MV-4-11 (cell line): ENCODE measurements around the gene GET4.

Source experiments
- DNase-seq: peaks from one replicate; lab custom pipeline; 2025; lab: John Stamatoyannopoulos, UW

The GET4 gene

DNA sequence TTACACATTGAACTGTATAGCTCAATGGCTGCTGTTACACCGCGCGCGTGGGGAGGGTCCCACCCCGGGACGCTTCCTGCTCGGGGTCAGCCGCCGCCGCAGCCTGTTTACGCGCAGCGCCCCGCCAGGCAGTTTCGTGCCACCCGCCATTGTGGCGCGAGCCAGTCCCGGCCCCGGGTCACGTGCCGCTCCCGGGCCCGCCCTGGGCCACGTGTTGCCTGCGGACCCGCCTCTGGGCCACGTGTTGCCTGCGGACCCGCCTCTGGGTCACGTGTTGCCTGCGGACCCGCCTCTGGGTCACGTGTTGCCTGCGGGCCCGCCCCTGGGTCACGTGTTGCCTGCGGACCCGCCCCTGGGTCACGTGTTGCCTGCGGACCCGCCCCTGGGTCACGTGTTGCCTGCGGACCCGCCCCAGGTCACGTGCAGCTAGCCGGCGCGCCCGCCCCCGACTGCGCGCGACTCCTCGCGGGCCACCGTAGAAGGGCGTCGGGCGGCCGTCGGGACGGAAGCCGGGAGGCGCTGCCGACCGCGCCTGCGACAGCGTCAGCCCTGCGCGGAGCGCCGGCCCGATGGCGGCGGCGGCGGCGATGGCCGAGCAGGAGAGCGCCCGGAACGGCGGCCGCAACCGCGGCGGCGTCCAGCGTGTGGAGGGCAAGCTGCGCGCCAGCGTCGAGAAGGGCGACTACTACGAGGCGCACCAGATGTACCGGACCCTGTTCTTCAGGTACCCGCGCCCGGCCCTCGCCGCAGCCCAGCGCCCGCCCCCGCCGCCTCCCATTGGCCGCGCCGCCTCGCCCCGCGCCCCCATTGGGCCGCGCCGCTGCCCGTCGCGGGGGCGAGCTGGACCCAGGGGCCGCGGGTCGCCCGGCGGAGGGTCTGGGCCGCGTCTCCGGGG is at the start of gene GET4:
GET4 (plus strand) TSS at position 478 of the 895 bp plus-strand sequence; CDS start at position 570, 92 bp downstream.
- peak; percentile 89 for DNase-seq

DNA sequence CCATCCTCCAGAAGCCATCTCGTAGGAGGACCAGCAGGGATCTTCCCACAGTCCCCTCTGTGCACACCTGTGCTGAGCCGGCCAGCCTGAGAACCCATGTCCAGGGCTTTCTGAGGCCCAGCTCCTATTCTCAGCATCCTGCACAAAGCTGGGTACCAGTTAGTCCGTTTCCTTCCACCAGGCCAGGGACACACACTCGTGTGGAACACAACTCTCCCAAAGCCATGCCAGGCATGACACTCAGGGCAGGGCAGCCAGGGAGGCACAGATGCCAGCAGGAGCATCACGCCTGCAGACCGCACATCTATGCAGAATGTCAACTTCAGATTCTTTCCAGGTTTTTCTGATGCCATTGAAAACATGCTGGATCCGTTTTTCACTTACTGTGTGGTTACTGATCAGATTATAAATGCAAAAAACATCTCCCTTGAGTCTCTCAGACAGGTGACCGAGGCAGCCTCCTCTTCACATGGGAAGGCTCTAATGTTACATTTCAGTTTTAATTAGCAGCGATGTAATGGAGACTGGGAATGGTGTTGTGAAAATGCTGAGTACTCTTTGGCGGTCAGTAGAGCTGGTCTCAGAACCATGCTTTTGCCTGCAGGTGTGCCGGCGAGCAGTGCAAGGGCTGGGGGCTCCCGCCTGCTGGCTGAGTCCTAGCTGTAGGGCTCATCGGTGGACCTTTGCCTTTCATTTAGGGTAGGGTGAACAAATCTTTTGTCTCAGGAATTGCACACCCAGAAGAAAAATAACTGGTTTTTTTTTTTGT is 47.4 kb upstream of the GET4 start:
- DNase-seq, result no peak

DNA sequence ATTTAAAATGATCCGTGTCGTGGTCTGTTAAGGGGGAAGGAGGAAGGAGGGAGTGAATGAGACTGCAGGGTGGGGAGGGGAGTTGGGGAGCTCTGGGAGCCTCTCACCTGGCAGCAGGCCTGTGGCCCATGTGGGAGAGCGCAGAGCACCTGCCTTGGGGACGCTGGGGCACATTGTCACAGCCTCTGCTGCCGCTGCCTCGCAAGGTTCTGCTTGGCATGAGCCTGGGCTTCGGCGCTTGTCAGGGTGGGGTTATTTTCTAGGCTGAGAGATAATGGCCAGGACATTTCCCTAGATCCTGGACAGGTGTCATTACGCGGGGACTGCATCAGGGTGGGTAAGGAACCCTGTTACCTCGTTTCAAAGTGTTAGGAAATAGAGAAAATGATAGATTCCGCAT is 46.3 kb upstream of the GET4 start:
- DNase-seq, result no peak

DNA sequence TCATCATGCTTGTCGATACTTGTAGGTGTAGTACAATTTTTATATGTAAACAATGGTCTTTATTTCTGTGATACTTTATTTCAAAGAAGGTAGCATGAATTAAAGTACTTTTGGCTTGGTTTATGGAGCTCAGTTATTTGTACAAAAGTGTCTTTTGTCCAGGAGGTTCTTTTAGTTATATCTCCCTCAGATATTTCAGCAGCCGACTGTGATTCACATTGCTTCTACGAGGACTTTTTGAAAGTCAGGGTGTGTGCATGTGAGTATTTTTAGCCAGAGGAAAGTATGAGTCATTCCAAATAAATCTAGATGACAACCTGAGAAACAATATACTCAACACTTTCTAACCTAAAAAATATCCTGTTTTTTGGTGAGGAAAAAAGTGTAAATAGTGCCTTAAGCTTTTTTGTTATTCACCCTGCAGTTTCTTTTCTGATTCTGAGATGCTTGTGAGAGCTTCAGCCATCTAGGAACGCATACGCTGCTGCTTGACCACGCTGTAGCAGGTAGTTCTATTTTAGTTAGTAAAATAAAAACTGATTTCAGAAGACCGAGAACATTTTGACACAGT is 44.7 kb upstream of the GET4 start:
- peak; percentile 70 for DNase-seq

GRCh38 chr7:832167-832967 is 44.0 kb upstream of the GET4 start, which contains the start of gene SUN1:
Gene SUN1, plus strand, starts transcription at chr7:832476. Its CDS starts 49 bp downstream, at chr7:832525.
- no peak for DNase-seq

- DNase-seq, result no peak
Observed at GRCh38 chr7:832968-833424, 43.4 kb upstream of the GET4 start.

DNA sequence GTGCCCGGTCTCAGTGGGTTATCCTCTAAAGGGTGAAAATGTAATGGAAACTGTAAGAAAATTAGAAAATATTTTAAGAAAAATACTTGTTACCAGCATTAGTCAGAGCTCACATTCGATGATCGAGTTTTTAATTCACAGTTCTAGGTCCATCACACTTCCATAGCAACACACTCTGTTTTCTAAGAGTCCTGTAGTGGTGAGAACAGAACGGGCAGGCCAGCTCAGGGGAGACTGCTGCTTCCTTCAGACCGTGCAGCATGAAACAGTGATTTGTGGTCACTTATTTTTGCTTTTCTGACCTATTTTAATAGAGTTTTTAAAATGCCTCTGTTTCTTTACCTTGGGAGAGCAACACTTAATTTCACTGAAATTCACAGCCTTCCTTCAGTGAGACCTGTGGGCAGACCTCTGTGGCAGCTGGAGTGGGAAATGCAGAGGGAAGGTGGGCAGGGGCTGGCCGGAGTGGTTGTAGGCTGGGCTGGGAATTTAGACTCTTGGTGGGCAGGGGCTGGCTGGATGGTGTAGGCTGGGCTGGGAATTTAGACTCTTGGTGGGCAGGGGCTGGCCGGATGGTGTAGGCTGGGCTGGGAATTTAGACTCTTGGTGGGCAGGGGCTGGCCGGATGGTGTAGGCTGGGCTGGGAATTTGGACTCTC is 42.6 kb upstream of the GET4 start:
- no peak for DNase-seq

DNA sequence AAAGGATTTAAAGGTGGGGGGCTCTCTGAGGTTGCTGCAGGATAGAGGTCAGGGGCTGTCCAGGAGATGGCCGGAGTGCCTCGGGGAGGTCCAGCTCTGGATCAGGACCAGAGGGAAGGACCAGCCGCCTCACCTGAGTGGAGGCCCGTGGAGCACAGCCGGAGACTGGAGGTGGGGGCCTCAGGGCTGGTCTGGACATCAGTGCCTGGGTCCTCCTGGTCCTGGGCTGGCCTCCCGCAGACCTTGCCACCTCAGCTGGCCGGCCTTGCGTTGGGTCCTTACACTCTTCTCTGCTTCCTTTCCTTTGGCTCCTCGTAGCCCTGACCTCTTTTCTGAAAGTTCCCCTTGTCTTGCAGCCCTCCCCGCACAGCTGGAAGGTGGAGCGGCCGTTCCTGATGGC is 42.1 kb upstream of the GET4 start:
- DNase-seq, result no peak

DNA sequence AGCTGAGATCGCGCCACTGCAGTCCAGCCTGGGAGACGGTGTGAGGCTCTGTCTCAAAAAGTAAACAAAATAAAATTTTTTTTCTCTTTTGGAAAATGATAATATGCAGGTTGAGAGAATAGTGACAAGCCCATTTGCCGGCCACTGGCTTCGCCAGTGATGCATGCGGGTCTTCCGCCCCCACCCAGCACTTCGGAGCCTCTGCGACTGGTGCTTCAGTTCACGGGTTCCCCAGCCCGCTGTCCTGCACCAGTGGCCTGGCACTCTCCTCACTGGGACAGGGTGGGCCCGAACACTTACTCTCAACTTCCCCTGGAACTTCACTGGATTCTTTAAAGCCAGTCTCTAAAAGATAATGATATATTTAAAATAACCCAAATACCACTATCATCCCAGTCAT is 41.3 kb upstream of the GET4 start:
- no peak for DNase-seq

DNA sequence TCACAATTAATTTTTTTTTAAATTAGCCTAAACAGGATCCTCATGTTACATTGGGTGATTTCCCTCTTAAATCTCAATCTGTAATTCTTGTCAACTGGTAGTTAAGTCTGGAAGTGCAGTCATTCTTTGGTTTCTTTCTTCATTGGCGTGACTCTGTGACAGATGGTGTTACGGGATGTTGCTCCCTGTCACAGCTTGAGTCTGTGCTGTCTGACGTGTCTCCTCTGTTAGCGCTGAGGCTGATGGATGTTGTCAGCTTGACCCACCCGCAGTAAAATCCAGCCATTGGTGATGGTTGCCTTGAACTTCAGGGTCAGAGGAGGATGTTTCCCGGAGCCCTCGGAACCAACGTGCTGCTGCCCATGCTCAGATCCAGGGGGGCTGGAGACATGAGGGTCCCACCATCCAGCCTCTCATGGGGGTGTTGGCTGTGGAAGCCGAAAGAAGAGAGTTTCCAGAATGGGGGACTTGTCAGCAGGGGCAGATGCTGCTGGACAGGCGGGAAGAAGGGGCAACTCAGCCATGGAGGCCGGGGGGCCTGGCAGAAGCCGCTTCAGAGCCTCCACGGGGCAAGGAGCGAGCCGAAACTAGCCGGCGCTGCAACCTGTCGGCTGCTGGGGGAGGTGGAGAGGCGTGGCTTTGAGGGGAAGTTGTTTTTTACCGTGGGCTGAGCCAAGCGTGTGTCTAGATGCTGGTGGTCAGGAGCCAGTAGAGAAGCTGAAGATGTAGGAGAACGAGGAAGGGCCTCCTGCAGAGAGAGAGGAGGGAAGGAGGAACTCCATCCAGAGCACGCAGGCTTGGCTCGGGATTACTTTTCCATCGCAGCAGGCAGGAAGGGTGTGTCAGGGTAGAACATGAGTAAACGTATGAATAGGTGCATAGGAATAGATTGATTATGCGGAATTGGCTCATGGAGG is 40.6 kb upstream of the GET4 start:
- DNase-seq, result peak; percentile 65

DNA sequence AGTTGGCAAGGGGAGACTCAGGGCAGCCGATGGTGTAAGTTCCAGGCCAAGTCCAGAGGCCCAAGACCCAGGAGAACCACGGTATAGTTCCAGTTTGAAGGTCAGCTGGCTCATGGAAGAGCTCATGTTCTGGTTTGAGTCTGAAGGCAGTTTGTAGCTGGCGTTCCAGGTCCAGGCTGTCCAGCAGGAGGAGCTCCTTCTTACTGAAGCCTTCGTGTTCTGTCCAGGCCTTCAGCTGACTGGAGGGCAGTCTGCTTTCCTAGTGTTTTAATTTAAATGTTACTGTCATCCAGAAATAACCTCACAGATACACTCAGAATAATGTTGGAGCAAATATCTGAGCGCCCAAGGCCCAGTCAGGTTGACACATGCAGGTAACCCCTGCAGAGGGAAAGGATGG is 39.9 kb upstream of the GET4 start:
- peak; percentile 19 for DNase-seq

GRCh38 chr7:837001-837400 is 39.4 kb upstream of the GET4 start:
- no peak for DNase-seq

GRCh38 chr7:840001-840600 is 36.3 kb upstream of the GET4 start:
- no peak for DNase-seq

DNA sequence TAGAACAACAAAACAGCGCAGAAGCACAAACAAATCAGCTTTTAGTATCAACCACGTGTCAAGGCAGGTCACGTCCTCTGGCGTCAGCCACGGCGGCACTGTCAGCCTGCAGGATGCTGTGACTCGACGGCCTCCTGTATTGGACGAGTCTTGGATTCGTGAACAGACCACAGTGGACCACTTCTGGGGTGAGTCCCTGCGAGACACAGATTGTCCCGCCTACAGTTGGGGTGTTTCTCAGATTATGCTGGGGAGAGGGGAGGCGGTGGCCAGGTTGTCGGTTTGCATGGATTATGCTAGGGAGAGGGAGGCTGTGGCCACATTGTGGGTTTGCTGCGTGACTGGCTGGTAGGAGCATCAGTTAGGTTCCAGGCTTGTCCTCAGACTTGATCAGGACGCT is 34.4 kb upstream of the GET4 start:
- DNase-seq, result no peak

DNA sequence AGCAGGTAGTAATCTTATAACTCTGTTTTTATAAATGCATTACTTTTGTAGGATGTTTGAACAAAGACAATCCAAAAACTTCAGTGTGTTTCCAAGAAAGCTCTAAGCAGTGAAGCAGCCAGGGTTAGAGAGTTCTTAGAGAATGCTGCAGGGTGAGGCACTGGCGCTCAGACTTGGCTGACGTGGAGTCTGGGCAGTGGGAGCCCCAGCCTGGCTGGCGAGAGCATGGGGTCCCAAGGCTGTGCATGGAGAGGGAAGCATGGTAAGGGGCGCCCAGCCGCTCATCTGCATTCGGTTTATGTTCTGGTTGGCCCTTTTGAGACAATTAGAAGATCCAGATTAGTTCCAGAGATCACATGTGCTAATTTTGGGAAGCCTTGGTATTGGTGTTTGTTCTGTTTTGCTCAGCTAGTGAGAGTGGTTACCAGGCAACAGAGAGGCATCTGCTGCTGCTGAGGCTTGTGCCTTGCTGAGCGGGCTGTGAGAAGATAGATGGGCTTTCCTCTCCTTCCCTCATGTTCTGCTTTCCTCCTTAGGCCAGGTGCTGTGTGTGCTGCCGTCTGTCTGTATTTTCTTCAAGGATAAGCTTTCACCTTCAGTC is 33.8 kb upstream of the GET4 start:
- no peak for DNase-seq

DNA sequence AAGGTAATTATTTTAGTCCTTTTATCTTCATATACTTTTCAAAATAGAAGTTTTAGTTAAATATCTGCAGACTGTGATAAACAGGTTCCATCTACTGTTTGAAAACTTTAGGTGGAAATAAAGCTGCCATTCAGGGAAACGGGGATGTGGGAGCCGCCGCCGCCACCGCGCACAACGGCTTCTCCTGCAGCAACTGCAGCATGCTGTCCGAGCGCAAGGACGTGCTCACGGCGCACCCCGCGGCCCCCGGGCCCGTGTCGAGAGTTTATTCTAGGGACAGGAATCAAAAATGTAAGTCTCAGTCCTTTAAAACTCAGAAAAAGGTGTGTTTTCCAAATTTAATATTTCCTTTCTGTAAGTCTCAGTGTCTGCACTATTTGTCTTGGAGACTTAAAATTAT is 33.1 kb upstream of the GET4 start:
- no peak for DNase-seq

DNA sequence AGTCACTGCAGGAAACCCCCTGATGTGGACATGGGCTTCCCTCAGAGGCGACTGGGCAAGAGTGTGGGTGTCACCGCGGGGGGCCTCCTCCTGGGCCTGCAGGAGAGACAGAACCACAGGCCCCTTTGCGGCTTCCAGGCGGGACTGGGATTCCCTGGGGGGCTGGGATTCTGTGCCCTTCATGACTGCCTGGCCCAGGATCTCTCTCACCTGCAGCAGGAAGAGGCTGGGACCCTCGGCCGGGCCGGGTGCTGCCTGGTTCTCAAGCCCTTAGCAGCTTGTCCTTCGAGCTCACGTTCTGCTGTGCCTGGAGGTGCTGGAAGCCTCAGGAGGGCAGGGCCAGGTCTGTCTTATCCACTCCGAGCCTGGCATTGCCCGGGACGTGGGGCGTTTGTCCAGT is 32.3 kb upstream of the GET4 start:
- no peak for DNase-seq

GRCh38 chr7:844514-844913 is 31.8 kb upstream of the GET4 start:
- DNase-seq, result no peak

GRCh38 chr7:845091-845490 is 31.3 kb upstream of the GET4 start:
- DNase-seq, result no peak
